Endothelial cell of umbilical vein (primary cell): ENCODE results near the gene STARD13. TPM values are rescaled to one million over a fixed set of nuclear protein-coding genes. Genes with fewer than 3 reads are reported as not detected.

Experiments
- BruUV-seq: library from RNA; stranded (reverse); fragments of 400-500 nt; replicated peaks from 2 replicates; lab custom pipeline; 2021; lab: Mats Ljungman, UMichigan
- CTCF ChIA-PET: fragments of 300-600, 350-600 bp; sonication (Branson Sonifier 250); formaldehyde crosslinking; loops from one replicate; lab custom pipeline; 2021; ENCODE audit warnings: antibody characterized with exemption, inconsistent platforms; lab: Charles Lee
- POLR2A ChIA-PET: fragments of 300-600, 350-600 bp; sonication (Branson Sonifier 250); formaldehyde crosslinking; loops from one replicate; lab custom pipeline; 2021; ENCODE audit warnings: antibody characterized with exemption, inconsistent platforms; lab: Charles Lee
- DNase-seq: peaks from one replicate; pipeline ENCODE4 v3.0.0-alpha.2; 2011; ENCODE audit warnings: low read depth, low spot score
- FAIRE-seq: peaks from 2 replicates; lab custom pipeline; 2011; peaks lifted over from hg19 to GRCh38; lab: Jason Lieb, UNC
- H2AFZ ChIP-seq: 2 replicates; pipeline ENCODE4 v1.6.0; 2012; ENCODE audit warnings: low read depth, low read length, control low read depth, inconsistent platforms
- H3K27ac ChIP-seq: 2 replicates; pipeline ENCODE4 v1.5.1; 2011; ENCODE audit warnings: low read depth, mild to moderate bottlenecking, control low read depth, low read length, moderate library complexity; ENCODE audit not compliant: insufficient read depth
- H3K27me3 ChIP-seq, 2 experiments: 2 replicates each; pipeline versions ENCODE4 v1.6.0 to v1.6.1; 2011; ENCODE audit warnings: low read length in 2 of 2, mixed read lengths in 1 of 2; ENCODE audit not compliant: control insufficient read depth in 2 of 2, insufficient read depth in 2 of 2
- H3K36me3 ChIP-seq, 2 experiments: 2 replicates in 1 of 2; 3 replicates in 1 of 2; pipeline ENCODE4 v1.5.1; 2011; ENCODE audit warnings: low read length in 2 of 2, mild to moderate bottlenecking in 1 of 2, moderate library complexity in 1 of 2; ENCODE audit not compliant: control insufficient read depth in 2 of 2, insufficient read depth in 2 of 2; ENCODE audit errors: extremely low read depth in 1 of 2
- H3K4me1 ChIP-seq: 3 replicates; pipeline ENCODE4 v1.5.1; 2011; ENCODE audit warnings: mild to moderate bottlenecking, low read length; ENCODE audit not compliant: control insufficient read depth, insufficient read depth; ENCODE audit errors: extremely low read depth
- H3K4me2 ChIP-seq: 2 replicates; pipeline ENCODE4 v1.6.1; 2011; ENCODE audit warnings: low read length, control low read depth, mixed read lengths; ENCODE audit not compliant: insufficient read depth
- H3K4me3 ChIP-seq, 3 experiments: fragments of 200-600 bp in 1 of 3; sonication (generic), shearing (Covaris generic) in 1 of 3; replicated peaks in 1 of 3; 2 replicates each; pipeline ENCODE4 v1.5.1; 2011 to 2016; ENCODE audit warnings: control low read depth in 3 of 3, low read length in 3 of 3, mild to moderate bottlenecking in 2 of 3, inconsistent platforms in 1 of 3, low read depth in 1 of 3, moderate library complexity in 1 of 3; ENCODE audit not compliant: insufficient read depth in 1 of 3
- H3K79me2 ChIP-seq: 2 replicates; pipeline ENCODE4 v1.6.0; 2012; ENCODE audit warnings: low read length, inconsistent platforms; ENCODE audit not compliant: control insufficient read depth, insufficient read depth
- H3K9ac ChIP-seq: replicated peaks from 2 replicates; pipeline ENCODE3; 2011; ENCODE audit warnings: low read length, control low read depth; ENCODE audit not compliant: insufficient read depth; ENCODE audit errors: extremely low read depth
- H3K9me1 ChIP-seq: replicated peaks from 3 replicates; pipeline ENCODE4 v1.6.0; 2011; ENCODE audit warnings: mild to moderate bottlenecking, low read length; ENCODE audit not compliant: control insufficient read depth, insufficient read depth; ENCODE audit errors: extremely low read depth
- H3K9me3 ChIP-seq: replicated peaks from 2 replicates; pipeline ENCODE4 v1.5.1; 2012; ENCODE audit warnings: low read length, inconsistent platforms; ENCODE audit not compliant: control insufficient read depth, insufficient read depth
- H4K20me1 ChIP-seq: replicated peaks from 2 replicates; pipeline ENCODE3; 2011; ENCODE audit warnings: mild to moderate bottlenecking, low read length; ENCODE audit not compliant: control insufficient read depth, insufficient read depth; ENCODE audit errors: extremely low read depth
- CTCF ChIP-seq, 2 donors: IDR thresholded peaks; 1 replicate in 1 of 2; 2 replicates in 1 of 2; pipeline ENCODE4 v1.5.1; 2011; ENCODE audit warnings: low read length in 2 of 2, mild to moderate bottlenecking in 2 of 2, moderate library complexity in 2 of 2, control low read depth in 1 of 2, inconsistent platforms in 1 of 2, low read depth in 1 of 2; ENCODE audit not compliant: insufficient read depth in 1 of 2; ENCODE audit errors: extremely low read depth in 1 of 2
- EZH2 ChIP-seq: IDR thresholded peaks from 2 replicates; pipeline ENCODE4 v1.6.1; 2012; ENCODE audit warnings: borderline replicate concordance, low read depth, mild to moderate bottlenecking, moderate library complexity, low read length, inconsistent platforms; ENCODE audit not compliant: severe bottlenecking
- FOS ChIP-seq: IDR thresholded peaks from 2 replicates; pipeline ENCODE4 v1.6.1; 2011; ENCODE audit warnings: mild to moderate bottlenecking, low read length, moderate library complexity, borderline replicate concordance; ENCODE audit not compliant: insufficient read depth
- GATA2 ChIP-seq: IDR thresholded peaks from 2 replicates; pipeline ENCODE4 v1.7.0; 2011; ENCODE audit warnings: low read depth, mild to moderate bottlenecking, moderate library complexity, mixed read lengths, low read length; ENCODE audit not compliant: insufficient read length, insufficient read depth
- JUN ChIP-seq: IDR thresholded peaks from 2 replicates; pipeline ENCODE4 v1.6.1; 2011; ENCODE audit warnings: borderline replicate concordance, low read depth; ENCODE audit not compliant: insufficient read length, insufficient read depth
- MAX ChIP-seq: IDR thresholded peaks from 2 replicates; pipeline ENCODE4 v1.6.1; 2011; ENCODE audit not compliant: insufficient read depth, insufficient read length
- MYC ChIP-seq: IDR thresholded peaks from one replicate; pipeline ENCODE4 v1.6.1; 2011; ENCODE audit warnings: mild to moderate bottlenecking, low read depth, low read length
- POLR2A ChIP-seq: IDR thresholded peaks from 2 replicates; pipeline ENCODE4 v1.6.1; 2012; ENCODE audit warnings: low read depth, mild to moderate bottlenecking, control low read depth, low read length
- POLR2AphosphoS5 ChIP-seq: IDR thresholded peaks from 2 replicates; pipeline ENCODE4 v1.6.1; 2012; ENCODE audit warnings: low read depth, mild to moderate bottlenecking, control low read depth, low read length, moderate library complexity; ENCODE audit not compliant: insufficient read depth
- dilution Hi-C: fragments of 300-500 bp; cut with MboI; formaldehyde crosslinking; loops from one replicate; pipeline ENCODE4 v1.15.0; 2019; ENCODE audit warnings: low sequenced_read_pairs; ENCODE audit not compliant: extremely low pct_ligation_motif_present
- intact Hi-C: fragments of 100-400 bp; cut with micrococcal nuclease; formaldehyde crosslinking; loops from one replicate; pipeline ENCODE4 v1.10.0; 2022
- polyA plus RNA-seq, 4 experiments: library from polyadenylated mRNA; depleted of rRNA in 3 of 4; stranded (reverse) in 3 of 4; unstranded in 1 of 4; fragments of >200 nt; gene quantifications; 2 replicates each; pipeline versions ENCODE4 v1.2.1 to v1.2.3, GENCODE V29; 2011 to 2012; ENCODE audit warnings: missing spikeins in 1 of 4
- total RNA-seq: library from RNA; stranded (reverse); gene quantifications from 2 replicates; pipeline ENCODE4 v1.2.3, GENCODE V29; 2021

STARD13 gene
- total and polyA plus RNA-seq, 2 donors (not counting 3 experiments of a cell fraction or from before 2014, with no cell fraction given): 11.0 to 47.7 TPM

GRCh38 chr13:33279414-33280278 is 5.9 kb downstream of the STARD13 start:
- peaks cover 0 to 17% of the 10 kb centered on the region in 2 experiments for H3K36me3 ChIP-seq
- no peaks in the 10 kb centered on the region for H3K9me1 ChIP-seq
- H3K27me3 ChIP-seq: no peaks in the 10 kb centered on the region
- DNase-seq (peak; percentile 76), FAIRE-seq (peak; percentile 85)
- peak overlapping the region; percentile 49 for H3K9ac ChIP-seq
- no peaks in the 10 kb centered on the region for H4K20me1 ChIP-seq
- intact Hi-C loops: loop anchor here (10.0 kb wide), 1 partner anchor 875 kb away; no protein-coding TSS in a partner anchor
- H3K4me2 ChIP-seq: peak overlapping the region; percentile 63
- peaks cover 57% of the 10 kb centered on the region for H3K4me1 ChIP-seq
- POLR2A ChIA-PET: no interaction called here
- peak; percentile 50 for TF ChIP-seq JUN
- TF ChIP-seq MYC: no peak
- TF ChIP-seq POLR2A: no peak
- no peak for TF ChIP-seq MAX
- peak; percentile 73 for TF ChIP-seq FOS
- no peak for TF ChIP-seq CTCF (IDR thresholded peaks at IDR 0.05; ENCODE audit: extremely low read depth in 1 of 2, insufficient read depth in 1 of 2, low read depth in 1 of 2, low read length in 2 of 2)
- TF ChIP-seq POLR2AphosphoS5: peak; percentile 37
- TF ChIP-seq EZH2: no peak
- TF ChIP-seq GATA2: peak; percentile 25
- no peaks in the 10 kb centered on the region for H3K9me3 ChIP-seq
- H2AFZ ChIP-seq: no peak overlapping the region
- dilution Hi-C loops: no loop called here
- no TSS peak for BruUV-seq
- peak overlapping the region; percentile 99 for H3K27ac ChIP-seq
- CTCF ChIA-PET: interaction anchor here (1.3 kb wide), 1 partner anchor 52 kb away, joined by 4 read pairs; no protein-coding TSS in a partner anchor
- H3K79me2 ChIP-seq: peaks cover 93% of the 10 kb centered on the region
- no peak overlapping the region for H3K4me3 ChIP-seq
